Karpas-422 (cell line): Measurements from ENCODE around the gene AGMO. TPM values are rescaled to one million over a fixed set of nuclear protein-coding genes. Genes with fewer than 3 reads are reported as not detected.

Experiments used
- DNase-seq: peaks from one replicate; pipeline ENCODE4 v3.0.0-alpha.2; 2015
- H2AFZ ChIP-seq: fragments of 200-600 bp; sonication (generic); 2 replicates; pipeline ENCODE4 v1.6.1; 2014; ENCODE audit warnings: antibody characterized with exemption, low read length, mixed read lengths
- H3K27ac ChIP-seq: fragments of 200-600 bp; sonication (generic); 2 replicates; pipeline ENCODE4 v1.5.1; 2014; ENCODE audit warnings: mild to moderate bottlenecking, low read length, moderate library complexity
- H3K27me3 ChIP-seq: fragments of 200-600 bp; sonication (generic); 2 replicates; pipeline ENCODE4 v1.6.1; 2014; ENCODE audit warnings: low read length, mixed read lengths
- H3K36me3 ChIP-seq: fragments of 200-600 bp; sonication (generic); 2 replicates; pipeline ENCODE4 v1.6.1; 2014; ENCODE audit warnings: low read length, mixed read lengths; ENCODE audit not compliant: insufficient read depth
- H3K4me1 ChIP-seq: fragments of 200-600 bp; sonication (generic); 2 replicates; pipeline ENCODE4 v1.6.1; 2014; ENCODE audit warnings: mild to moderate bottlenecking, low read length, mixed read lengths
- H3K4me2 ChIP-seq: fragments of 200-600 bp; sonication (generic); 2 replicates; pipeline ENCODE4 v1.6.1; 2014; ENCODE audit warnings: low read length, low read depth, mild to moderate bottlenecking; ENCODE audit not compliant: poor library complexity, severe bottlenecking
- H3K4me3 ChIP-seq: fragments of 200-600 bp; sonication (generic); 2 replicates; pipeline ENCODE4 v1.5.1; 2014; ENCODE audit warnings: mild to moderate bottlenecking, antibody characterized with exemption, low read length, mixed read lengths
- H3K79me2 ChIP-seq: fragments of 200-600 bp; sonication (generic); 2 replicates; pipeline ENCODE4 v1.6.1; 2014; ENCODE audit warnings: mild to moderate bottlenecking, low read length, mixed read lengths
- H3K9ac ChIP-seq: fragments of 200-600 bp; sonication (generic); 2 replicates; pipeline ENCODE4 v1.6.0; 2014; ENCODE audit warnings: low read length
- H3K9me2 ChIP-seq: fragments of 200-600 bp; sonication (generic), shearing (Covaris generic); replicated peaks from 2 replicates; pipeline ENCODE4 v1.6.0; 2014; ENCODE audit warnings: mild to moderate bottlenecking, low read length, moderate library complexity; ENCODE audit not compliant: insufficient read depth
- H3K9me3 ChIP-seq: fragments of 300-700, 200-600 bp; sonication (generic); 2 replicates; pipeline ENCODE4 v1.6.1; 2014; ENCODE audit warnings: low read length, mixed read lengths
- H4K20me1 ChIP-seq: fragments of 200-600 bp; sonication (generic); 2 replicates; pipeline ENCODE4 v1.6.1; 2014; ENCODE audit warnings: mild to moderate bottlenecking, antibody characterized with exemption, low read length, low read depth; ENCODE audit not compliant: insufficient read depth
- total RNA-seq: library from RNA; depleted of rRNA; stranded (reverse); fragments of >200 nt; shearing (Covaris generic); gene quantifications from 2 replicates; pipeline ENCODE4 v1.2.3, GENCODE V29; 2014; ENCODE audit warnings: low replicate concordance

Gene AGMO
- total RNA-seq, 1 experiment from 2014 or later, result not detected

- Histone ChIP-seq H3K4me1 (no peaks in the 10 kb centered on the region), H4K20me1 (no peaks in the 10 kb centered on the region), H3K36me3 (no peaks in the 10 kb centered on the region), H3K79me2 (no peaks in the 10 kb centered on the region), H3K27me3 (no peaks in the 10 kb centered on the region), H3K4me2 (no peak overlapping the region), H3K9me3 (peaks cover 9% of the 10 kb centered on the region; the same call in 1 of the 2 replicates), H2AFZ (no peak overlapping the region), H3K4me3 (no peak overlapping the region), H3K27ac (no peak overlapping the region), H3K9me2 (no peaks in the 10 kb centered on the region), H3K9ac (no peak overlapping the region)
- no peak for DNase-seq
These were observed 383.8 kb downstream of the AGMO start for GRCh38 chr7:15178065-15178464.

GRCh38 chr7:15176089-15176488, 385.7 kb downstream of the AGMO start:
- H3K4me2 ChIP-seq, result no peak overlapping the region
- no peak overlapping the region for H3K27ac ChIP-seq
- no peak overlapping the region for H2AFZ ChIP-seq
- H3K9ac ChIP-seq, result no peak overlapping the region
- H3K9me3 ChIP-seq, result peaks cover 9% of the 10 kb centered on the region; the same call in 1 of the 2 replicates
- H3K4me1 ChIP-seq, result no peaks in the 10 kb centered on the region
- no peaks in the 10 kb centered on the region for H3K27me3 ChIP-seq
- H3K36me3 ChIP-seq, result no peaks in the 10 kb centered on the region
- no peak for DNase-seq
- H4K20me1 ChIP-seq, result no peaks in the 10 kb centered on the region
- H3K4me3 ChIP-seq, result no peak overlapping the region
- no peaks in the 10 kb centered on the region for H3K79me2 ChIP-seq
- no peaks in the 10 kb centered on the region for H3K9me2 ChIP-seq

GRCh38 chr7:15175152-15175551, 386.7 kb downstream of the AGMO start:
- no peak for DNase-seq
- Histone ChIP-seq H3K4me2 (no peak overlapping the region), H3K27ac (no peak overlapping the region), H3K9me3 (peaks cover 9% of the 10 kb centered on the region; the same call in 1 of the 2 replicates), H3K4me1 (no peaks in the 10 kb centered on the region), H2AFZ (no peak overlapping the region), H3K9ac (no peak overlapping the region), H3K4me3 (no peak overlapping the region), H3K79me2 (no peaks in the 10 kb centered on the region), H3K27me3 (no peaks in the 10 kb centered on the region), H4K20me1 (no peaks in the 10 kb centered on the region), H3K36me3 (no peaks in the 10 kb centered on the region), H3K9me2 (no peaks in the 10 kb centered on the region)

GRCh38 chr7:15174485-15174884, 387.3 kb downstream of the AGMO start:
- no peak overlapping the region for H2AFZ ChIP-seq
- no peaks in the 10 kb centered on the region for H3K4me1 ChIP-seq
- H3K27me3 ChIP-seq, result no peaks in the 10 kb centered on the region
- DNase-seq, result no peak
- H4K20me1 ChIP-seq, result no peaks in the 10 kb centered on the region
- no peak overlapping the region for H3K4me3 ChIP-seq
- H3K9ac ChIP-seq, result no peak overlapping the region
- no peaks in the 10 kb centered on the region for H3K9me2 ChIP-seq
- no peak overlapping the region for H3K4me2 ChIP-seq
- peaks cover 9% of the 10 kb centered on the region; the same call in 1 of the 2 replicates for H3K9me3 ChIP-seq
- H3K79me2 ChIP-seq, result no peaks in the 10 kb centered on the region
- H3K36me3 ChIP-seq, result no peaks in the 10 kb centered on the region
- H3K27ac ChIP-seq, result no peak overlapping the region

GRCh38 chr7:15168489-15168888, 393.3 kb downstream of the AGMO start:
- H3K36me3 ChIP-seq, result no peaks in the 10 kb centered on the region
- H3K4me1 ChIP-seq, result no peaks in the 10 kb centered on the region
- peaks cover 9% of the 10 kb centered on the region for H3K9me3 ChIP-seq
- no peaks in the 10 kb centered on the region for H3K27me3 ChIP-seq
- no peaks in the 10 kb centered on the region for H3K79me2 ChIP-seq
- H3K4me3 ChIP-seq, result no peak overlapping the region
- no peaks in the 10 kb centered on the region for H4K20me1 ChIP-seq
- no peak for DNase-seq
- H3K9me2 ChIP-seq, result no peaks in the 10 kb centered on the region
- no peak overlapping the region for H3K9ac ChIP-seq
- no peak overlapping the region for H3K4me2 ChIP-seq
- H3K27ac ChIP-seq, result no peak overlapping the region
- no peak overlapping the region for H2AFZ ChIP-seq

GRCh38 chr7:15167912-15168311, 393.9 kb downstream of the AGMO start:
- Histone ChIP-seq H3K9me3 (peaks cover 9% of the 10 kb centered on the region), H3K9me2 (no peaks in the 10 kb centered on the region), H3K27me3 (no peaks in the 10 kb centered on the region), H3K9ac (no peak overlapping the region), H3K4me3 (no peak overlapping the region), H3K4me1 (no peaks in the 10 kb centered on the region), H2AFZ (no peak overlapping the region), H3K27ac (no peak overlapping the region), H4K20me1 (no peaks in the 10 kb centered on the region), H3K36me3 (no peaks in the 10 kb centered on the region), H3K4me2 (no peak overlapping the region), H3K79me2 (no peaks in the 10 kb centered on the region)
- no peak for DNase-seq

GRCh38 chr7:15166620-15167019, 395.2 kb downstream of the AGMO start:
- no peaks in the 10 kb centered on the region for H4K20me1 ChIP-seq
- H3K4me1 ChIP-seq, result no peaks in the 10 kb centered on the region
- H3K79me2 ChIP-seq, result no peaks in the 10 kb centered on the region
- DNase-seq, result no peak
- no peak overlapping the region for H3K27ac ChIP-seq
- H3K27me3 ChIP-seq, result no peaks in the 10 kb centered on the region
- H3K4me2 ChIP-seq, result no peak overlapping the region
- peaks cover 9% of the 10 kb centered on the region for H3K9me3 ChIP-seq
- H2AFZ ChIP-seq, result no peak overlapping the region
- H3K4me3 ChIP-seq, result no peak overlapping the region
- H3K9me2 ChIP-seq, result no peaks in the 10 kb centered on the region
- no peaks in the 10 kb centered on the region for H3K36me3 ChIP-seq
- no peak overlapping the region for H3K9ac ChIP-seq

GRCh38 chr7:15159261-15159660, 402.6 kb downstream of the AGMO start:
- H3K4me3 ChIP-seq, result no peak overlapping the region
- no peak overlapping the region for H3K27ac ChIP-seq
- H3K36me3 ChIP-seq, result no peaks in the 10 kb centered on the region
- no peaks in the 10 kb centered on the region for H3K9me2 ChIP-seq
- no peaks in the 10 kb centered on the region for H3K27me3 ChIP-seq
- H3K9me3 ChIP-seq, result peaks cover 18% of the 10 kb centered on the region
- H3K4me1 ChIP-seq, result no peaks in the 10 kb centered on the region
- H3K79me2 ChIP-seq, result no peaks in the 10 kb centered on the region
- no peak overlapping the region for H2AFZ ChIP-seq
- DNase-seq, result no peak
- H3K4me2 ChIP-seq, result no peak overlapping the region
- no peak overlapping the region for H3K9ac ChIP-seq
- H4K20me1 ChIP-seq, result no peaks in the 10 kb centered on the region
